Stimulated activated CD8-positive, alpha-beta memory T cell treated with anti-CD3 and anti-CD28 coated beads, Interleukin-4, amount 100 ng/mL, for 4 hours (primary cell): Measurements from ENCODE around the gene ZNF410.
"Not testable (repeated sequence)": the region's sequence is repeated elsewhere in the genome, so short reads cannot be mapped to it uniquely, and the experiment has no call there.

ENCODE experiments used
- DNase-seq, 2 donors: peaks; one replicate each; pipeline ENCODE4 v3.0.0-alpha.2; 2020; ENCODE audit warnings: low read depth in 2 of 2, low spot score in 1 of 2

The ZNF410 gene, protein sequence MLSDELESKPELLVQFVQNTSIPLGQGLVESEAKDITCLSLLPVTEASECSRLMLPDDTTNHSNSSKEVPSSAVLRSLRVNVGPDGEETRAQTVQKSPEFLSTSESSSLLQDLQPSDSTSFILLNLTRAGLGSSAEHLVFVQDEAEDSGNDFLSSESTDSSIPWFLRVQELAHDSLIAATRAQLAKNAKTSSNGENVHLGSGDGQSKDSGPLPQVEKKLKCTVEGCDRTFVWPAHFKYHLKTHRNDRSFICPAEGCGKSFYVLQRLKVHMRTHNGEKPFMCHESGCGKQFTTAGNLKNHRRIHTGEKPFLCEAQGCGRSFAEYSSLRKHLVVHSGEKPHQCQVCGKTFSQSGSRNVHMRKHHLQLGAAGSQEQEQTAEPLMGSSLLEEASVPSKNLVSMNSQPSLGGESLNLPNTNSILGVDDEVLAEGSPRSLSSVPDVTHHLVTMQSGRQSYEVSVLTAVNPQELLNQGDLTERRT

DNA sequence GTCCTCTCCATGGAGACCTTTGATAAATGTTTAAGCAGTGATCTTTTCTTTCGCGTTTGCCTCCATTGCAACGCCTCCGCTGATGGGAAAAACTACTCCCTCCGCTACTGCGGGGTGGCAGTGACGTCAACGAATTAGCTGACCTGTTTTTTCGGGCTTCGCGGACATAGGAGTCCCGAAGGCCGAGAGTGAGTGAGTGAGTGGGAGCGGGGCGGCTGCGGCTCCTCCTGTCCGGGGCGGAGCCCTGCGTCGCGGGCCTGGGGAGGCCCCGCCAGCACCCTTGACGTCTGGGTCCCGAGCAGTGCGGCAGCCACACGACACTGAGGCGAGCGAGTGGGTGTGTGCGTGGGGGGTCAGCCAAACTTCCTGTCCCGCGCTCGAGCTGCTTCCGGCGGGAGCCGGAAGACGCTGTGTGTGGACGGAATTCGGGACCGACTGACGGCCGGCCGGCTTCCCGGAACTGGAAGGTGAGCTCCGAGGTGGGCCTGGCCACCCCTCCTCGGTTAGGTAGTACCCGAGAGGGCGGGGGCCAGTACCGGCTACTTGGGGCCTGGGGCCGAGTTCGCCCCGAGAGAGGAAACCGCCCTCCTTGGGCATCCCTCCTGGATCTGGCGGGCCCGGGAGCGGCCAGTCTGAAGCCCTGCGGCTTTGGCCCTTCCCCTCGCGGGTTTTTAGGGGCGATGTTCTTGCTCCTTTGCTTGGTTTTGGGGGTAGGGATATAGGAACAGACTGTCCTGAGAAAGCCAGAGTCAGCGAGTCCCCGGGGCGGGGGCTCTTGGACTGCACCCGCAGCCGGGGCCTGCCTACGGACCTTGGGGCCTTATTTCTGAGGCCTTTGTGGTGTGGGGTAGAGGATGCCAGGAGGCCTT is at the start of gene ZNF410:
Gene ZNF410, plus strand, starts transcription at position 411 of the 869 bp plus-strand sequence. CDS start 5,317 bp downstream, outside the sequence.
- peak; percentile 77 to 88 for DNase-seq

DNA sequence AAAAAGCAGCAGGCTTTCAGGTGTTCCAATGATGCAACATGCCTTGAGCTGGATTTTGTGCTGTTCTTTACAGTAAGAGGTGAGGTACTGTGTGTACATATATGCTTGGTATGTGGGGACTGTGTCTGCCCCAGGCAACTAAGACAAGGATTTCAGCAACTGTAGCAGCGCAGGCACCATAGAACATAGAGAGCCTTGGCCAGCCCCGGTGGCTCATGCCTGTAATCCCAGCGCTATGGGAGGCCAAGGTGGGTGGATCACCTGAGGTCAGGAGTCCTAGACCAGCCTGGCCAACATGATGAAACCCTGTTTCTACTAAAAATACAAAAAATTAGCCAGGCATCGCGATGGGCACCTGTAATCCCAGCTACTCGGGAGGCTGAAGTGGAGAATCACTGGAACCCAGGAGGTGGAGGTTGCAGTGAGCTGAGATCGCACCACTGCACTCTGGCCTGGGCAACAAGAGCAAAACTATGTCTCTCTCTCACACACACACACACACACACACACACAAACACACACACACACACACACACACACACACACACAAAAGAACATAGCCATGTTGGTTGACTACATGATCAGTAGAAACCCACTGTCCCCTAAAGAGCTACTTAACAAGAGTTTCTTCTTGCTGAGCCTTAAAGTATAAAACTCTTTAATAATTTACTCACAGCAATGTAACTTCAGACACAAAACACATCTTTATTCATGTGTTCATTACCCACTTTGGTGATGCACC is 48.2 kb upstream of the ZNF410 start:
- DNase-seq, result not testable (repeated sequence)

DNA sequence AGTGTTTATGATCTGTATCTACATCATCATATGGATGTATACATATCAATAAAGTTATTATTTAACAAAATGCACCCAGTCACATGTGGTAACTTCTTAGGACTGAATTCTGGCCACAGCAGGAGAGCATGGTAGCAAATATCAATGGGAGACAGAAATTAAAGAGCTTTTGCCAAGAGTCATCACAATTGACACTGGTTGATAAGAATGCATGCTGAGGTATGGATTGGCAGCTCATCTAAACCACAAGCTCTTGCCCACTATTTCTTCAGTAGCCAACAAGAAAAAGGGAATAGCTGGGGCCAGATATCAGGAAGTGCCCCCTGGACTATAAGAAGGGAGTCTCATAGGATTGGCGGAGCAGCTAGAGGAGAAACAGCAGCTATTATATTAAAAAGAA is 44.5 kb upstream of the ZNF410 start:
- DNase-seq, result no peak

DNA sequence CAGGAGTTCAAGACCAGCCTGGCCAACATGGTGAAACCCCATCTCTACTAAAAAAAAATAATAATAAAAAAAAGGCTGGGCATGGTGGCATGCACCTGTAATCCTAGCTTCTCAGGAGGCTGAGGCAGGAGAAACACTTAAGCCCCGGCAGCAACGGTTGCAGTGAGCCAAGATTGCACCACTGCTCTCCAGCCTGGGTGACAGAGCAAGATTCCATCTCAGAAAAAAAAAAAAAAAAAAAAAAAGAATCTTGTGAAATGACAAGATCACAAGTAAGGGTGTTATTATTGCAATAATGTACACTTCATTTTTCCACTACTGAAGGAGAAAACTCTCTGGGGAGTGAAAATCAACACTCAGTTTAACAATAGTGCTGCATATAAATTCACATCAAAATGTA is 43.8 kb upstream of the ZNF410 start:
- no peak for DNase-seq

DNA sequence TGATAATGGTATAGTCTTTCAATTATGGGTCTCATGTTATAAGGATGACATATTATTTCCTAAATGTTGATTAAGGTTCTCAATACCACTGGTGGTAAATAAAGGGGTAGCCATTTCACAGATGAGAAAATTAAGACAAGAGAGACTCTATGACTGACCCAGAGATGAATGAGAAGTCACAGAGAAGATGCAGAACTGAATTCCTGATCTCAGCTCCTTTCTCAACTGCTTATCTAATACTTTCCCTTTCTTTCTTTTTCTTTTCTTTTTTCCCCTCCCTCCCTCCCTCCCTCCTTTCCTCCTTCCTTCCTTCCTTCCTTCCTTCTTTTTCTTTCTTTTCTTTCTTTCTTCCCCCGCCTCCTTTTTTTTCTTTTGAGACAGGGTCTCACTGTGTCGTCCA is 43.4 kb upstream of the ZNF410 start:
- DNase-seq, result no peak

DNA sequence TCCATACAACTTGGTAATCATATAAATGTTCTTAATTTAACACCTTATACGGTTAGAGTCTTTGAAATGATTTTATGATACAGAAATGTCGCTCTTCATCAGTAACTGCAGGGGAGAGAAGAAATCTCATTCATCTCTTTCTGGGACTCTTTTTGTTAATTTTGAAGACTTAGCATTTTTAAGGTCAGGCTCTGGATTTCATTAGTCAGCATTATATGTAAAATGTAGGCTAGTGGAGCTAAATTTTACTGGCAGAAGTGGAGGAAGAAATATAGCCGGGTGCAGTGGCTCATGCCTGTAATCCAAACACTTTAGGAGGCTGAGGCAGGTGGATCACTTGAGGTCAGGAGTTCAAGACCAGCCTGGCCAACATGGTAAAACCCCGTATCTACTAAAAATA is 39.7 kb upstream of the ZNF410 start:
- DNase-seq, result no peak

DNA sequence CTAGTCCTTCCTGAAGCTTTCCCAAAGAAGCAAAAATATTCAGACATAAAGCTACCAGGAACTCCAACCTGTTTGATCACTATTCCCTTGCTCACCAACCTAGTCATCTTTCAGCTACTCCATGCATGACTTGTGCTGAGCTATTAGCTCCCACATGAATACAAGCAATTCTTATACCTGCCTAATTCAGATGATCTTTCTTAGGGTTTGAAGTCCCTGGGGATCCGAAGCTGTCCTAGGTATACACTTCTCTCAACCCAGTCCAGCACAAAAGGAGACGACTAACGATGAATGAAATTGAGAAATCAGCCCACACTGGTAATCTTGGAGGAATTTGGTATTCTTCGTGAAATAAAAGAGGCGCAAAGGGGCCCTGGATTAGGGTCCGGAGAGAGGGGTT is 35.7 kb upstream of the ZNF410 start:
- DNase-seq, result no peak

DNA sequence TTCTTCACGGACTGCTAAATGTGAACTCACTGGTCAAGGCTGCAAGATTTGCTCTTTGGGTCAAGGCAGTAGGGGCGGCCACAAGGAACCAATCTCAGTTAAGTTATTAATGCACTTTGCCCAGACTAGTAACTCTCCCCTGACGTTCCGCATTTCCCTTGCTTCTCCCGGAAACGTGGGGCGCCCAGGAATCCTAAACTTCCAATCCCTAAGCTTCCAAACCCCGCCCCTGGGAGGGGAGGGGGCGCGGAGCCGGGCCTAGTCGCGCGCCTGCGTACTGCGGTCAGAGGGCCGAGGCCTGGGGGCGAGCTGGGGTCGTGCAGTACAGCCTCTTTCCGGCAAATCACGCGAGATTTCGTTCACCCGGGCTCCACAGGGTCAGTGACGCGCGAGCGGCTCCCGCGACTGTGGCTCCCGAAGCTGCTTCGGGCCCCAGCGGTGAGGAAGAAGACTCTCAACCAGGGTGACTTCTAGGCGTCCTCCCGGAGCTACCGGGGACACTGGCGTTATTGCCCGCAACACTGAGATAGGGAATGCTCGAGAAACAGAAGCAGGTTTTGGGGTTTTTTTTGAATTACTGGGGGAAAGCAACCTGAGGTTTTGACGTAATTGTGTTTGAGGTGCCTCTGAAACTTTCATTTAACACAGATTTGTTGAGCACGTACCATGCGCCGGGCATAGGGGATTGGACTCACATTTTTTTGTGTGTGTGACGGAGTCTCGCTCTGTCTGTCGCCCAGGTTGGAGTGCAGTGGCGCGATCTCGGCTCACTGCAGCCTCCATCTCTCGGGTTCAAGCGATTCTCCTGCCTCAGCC is 34.9 kb upstream of the ZNF410 start, which contains the start of gene PTGR2:
Gene PTGR2, plus strand, starts transcription at position 265 of the 816 bp plus-strand sequence. CDS start 7,032 bp downstream, outside the sequence.
- peak; percentile 66 to 85 for DNase-seq

DNA sequence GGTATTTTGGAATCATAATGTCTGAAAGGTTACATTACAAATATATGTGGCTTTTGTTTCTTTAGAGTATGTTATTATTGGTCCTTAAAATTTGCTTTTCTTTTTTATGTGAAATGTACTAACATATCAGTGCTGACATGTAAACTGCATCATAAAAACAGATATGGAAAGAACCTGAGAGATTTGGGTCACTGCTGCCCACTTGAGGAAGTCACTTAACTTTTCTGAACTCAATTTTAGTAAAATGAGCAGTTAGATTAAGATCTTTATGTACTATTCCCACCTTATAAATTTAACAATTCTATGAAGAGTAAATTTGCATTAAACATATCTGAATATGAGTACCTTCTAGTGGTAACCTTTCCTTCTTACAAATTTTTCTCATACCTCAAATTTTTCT is 27.5 kb upstream of the ZNF410 start:
- no peak for DNase-seq

DNA sequence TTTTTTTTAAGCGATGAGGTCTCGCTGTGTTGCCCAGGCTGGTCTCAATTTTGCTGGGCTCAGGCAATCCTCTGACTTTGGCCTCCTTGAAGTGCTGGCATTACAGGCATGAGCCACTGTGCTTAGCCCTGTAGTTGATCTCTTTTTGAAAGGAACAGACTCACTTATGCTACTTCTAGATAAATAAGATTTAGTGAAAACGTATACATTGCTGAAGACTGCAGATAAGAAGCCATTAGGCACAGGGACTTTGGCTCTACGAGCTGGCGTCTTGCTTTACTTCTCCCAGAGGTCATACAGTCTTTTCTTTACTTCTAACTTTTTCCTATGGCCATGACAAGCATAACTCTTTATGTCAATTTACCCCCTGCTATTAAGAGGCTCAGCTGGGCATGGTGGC is 25.6 kb upstream of the ZNF410 start:
- DNase-seq, result no peak

DNA sequence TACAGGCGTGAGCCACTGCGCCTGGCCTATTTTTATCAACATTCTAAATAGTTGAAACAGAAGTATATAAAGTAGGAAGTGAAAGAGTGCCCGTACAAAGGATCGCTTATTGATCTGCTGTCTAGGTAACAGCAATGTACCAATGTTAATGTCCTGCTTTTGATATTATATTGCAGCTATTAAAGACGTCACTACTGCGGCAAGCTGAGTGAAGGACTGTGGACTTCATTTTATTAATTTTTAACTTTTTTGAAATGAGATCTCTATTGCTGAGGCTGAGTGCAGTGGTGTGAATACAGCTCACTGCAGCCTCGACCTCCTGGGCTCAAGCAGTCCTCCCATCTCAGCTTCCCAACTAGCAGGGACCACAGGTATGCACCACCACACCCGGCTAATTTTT is 24.2 kb upstream of the ZNF410 start:
- DNase-seq, result no peak

DNA sequence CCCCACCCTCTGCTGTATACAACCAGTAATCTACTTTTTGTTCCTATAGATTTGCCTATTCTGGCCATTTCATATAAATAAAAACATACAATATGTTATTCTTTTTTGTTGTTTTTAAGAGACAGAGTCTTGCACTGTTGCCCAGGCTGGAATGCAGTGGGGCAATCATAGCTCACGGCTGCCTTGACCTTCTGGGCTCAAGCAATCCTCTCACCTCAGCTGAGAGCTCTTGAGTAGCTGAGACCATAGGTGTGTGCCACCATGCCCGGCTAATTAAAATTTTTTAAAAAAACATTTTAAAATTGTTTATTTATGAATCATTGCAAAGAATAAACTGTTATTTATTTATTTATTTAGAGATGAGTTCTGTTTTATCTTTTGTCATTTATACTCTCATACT is 23.4 kb upstream of the ZNF410 start:
- no peak for DNase-seq

DNA sequence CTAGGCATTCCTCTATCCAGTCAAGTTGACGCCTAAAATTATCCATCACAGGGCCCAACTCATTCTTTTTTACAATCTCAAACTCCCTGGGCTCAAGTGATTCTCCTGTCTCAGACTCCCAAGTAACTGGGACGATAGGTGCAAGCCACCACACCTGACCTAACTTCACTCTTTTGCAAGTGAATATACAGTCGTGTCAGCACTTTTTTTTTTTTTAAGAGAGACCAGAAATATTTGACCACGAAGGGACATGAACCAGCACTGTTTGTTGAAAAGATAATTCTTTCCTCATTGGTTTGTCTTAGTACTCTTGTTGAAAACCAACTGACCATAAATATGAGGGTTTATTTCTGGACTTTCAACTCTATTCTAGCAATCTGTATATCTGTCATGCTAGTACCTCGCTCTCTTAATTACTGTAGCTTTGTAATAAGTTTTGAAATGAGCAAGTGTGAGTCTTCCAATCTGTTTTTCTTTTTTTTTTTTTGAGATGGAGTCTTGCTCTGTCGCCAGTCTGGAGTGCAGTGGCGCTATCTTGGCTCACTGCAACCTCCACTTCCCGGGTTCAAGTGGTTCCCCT is 21.0 kb upstream of the ZNF410 start:
- no peak for DNase-seq

DNA sequence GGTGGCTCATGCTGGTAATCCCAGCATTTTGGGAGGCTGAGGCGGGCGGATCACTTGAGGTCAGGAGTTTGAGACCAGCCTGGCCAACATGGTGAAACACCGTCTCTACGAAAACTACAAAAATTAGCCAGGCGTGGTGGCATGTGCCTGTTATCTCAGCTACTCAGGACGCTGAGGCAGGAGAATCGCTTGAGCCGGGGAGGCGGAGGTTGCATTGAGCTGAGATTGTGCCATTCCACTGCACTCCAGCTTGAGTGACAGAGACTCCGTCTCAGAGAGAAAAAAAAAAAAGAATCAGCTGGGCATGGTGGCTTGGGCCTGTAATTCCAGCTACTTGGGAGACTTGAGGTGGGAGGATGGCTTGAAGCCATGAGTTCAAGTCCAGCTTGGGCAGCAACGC is 16.9 kb upstream of the ZNF410 start:
- not testable (repeated sequence) for DNase-seq

DNA sequence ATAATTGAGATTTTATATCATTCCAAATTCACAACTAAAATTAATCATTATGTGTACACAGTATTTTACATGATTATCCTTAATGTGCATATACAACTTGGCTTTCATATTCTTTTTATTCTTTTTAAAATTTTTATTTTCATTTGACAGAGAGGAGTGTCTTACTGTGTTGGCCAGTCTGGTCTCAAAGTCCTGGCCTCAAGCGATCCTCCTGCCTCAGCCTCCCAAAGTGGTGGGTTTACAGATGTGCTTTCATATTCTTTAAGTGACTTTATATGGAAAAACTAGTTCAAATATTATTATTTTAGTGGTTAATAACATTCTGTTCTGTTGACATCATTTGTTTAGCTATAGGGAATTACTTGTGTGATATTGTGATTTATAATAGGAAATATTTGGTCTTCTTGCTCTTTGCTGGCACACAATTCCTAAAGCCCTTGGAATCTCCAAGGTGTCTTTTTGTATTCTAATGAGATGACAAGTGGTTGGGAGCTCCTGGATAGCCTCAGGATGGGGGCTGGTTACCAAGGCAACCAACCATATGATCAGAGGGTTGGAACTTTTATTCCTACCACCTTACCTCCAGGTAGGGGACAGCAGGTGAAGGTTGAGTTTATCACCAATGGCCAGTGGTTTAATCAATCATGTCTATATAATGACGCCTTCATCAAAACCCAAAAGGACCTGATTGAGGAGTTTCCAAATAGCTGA is 16.0 kb upstream of the ZNF410 start:
- no peak for DNase-seq

DNA sequence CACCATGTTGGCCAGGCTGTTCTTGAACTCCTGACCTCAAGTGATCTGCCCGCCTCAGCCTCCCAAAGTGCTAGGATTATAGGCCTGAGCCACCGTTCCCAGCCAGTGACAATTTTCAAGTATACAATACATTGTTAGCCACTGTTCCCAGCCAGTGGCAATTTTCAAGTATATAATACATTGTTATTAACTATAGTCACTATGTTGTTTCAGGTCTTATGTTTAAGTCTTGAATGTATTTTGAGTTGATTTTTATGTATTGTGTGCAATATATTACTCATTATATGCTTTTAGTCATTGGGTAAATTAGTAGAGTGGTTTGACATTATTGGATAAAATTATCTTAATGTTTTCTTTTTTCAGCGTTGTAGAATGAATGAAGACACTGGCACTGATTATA is 13.0 kb upstream of the ZNF410 start:
- DNase-seq, result no peak

DNA sequence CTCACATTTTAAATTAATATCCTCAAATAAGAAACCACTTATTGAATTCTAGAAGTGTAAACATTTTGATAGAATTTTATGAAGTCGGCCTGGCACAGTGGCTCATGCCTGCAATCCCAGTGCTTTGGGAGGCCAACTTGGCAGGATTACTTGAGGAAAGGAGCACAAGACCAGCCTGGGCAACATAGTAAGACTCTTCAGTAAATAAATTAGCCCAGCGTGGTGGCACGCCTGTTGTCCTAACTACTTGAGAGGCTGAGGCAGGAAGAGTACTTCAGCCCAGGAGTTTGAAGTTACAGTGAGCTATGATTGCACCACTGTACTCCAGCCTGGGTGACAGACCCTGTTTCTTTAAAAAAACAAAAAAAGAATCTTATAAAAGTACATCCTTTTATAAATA is 8.9 kb upstream of the ZNF410 start:
- no peak for DNase-seq

DNA sequence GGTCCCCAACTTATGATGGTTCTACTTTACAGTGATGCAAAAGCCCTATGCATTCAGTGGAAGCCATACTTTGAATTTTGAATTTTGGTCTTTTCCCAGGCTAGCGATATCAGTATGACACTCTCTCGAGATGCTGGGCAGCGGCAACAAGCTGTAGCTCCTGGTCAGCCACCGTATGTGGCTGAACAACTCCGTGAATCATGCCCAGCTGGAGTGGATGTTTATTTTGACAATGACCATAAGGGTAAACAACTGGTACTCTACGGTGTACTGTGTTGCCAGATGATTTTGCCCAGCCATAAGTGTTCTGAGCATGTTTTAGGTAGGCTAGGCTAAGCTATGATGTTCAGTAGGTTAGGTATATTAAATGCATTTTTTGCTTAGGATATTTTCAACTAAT is 8.2 kb upstream of the ZNF410 start:
- DNase-seq, result no peak

DNA sequence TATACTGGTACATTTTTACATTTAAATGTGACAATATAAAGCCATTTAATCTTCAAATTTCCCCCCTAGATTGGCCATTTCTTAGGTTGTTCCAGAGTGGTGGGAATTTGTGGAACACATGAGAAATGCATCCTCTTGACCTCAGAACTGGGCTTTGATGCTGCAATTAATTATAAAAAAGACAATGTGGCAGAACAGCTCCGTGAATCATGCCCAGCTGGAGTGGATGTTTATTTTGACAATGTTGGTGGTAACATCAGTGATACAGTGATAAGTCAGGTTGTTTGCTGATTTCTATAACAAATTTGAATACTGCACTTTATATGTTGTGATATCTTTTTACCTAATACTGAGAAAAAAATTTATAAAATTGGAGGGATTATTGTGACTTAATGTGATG is 7.6 kb upstream of the ZNF410 start:
- DNase-seq, result no peak
